Keratinocyte (primary cell): Measurements from ENCODE around the gene CACNB2. TPM values are rescaled to one million over a fixed set of nuclear protein-coding genes. Genes with fewer than 3 reads are reported as not detected.

Experiments used
- DNase-seq: peaks from one replicate; pipeline ENCODE4 v3.0.0-alpha.2; 2011; ENCODE audit warnings: low read depth, missing footprints, low spot score
- FAIRE-seq: peaks from 2 replicates; lab custom pipeline; 2011; peaks lifted over from hg19 to GRCh38; lab: Jason Lieb, UNC
- H2AFZ ChIP-seq: 2 replicates; pipeline ENCODE4 v1.6.0; 2012; ENCODE audit warnings: low read length, control low read depth, inconsistent platforms; ENCODE audit not compliant: control insufficient read depth
- H3K27ac ChIP-seq: 2 replicates; pipeline ENCODE4 v1.5.1; 2011; ENCODE audit warnings: low read length; ENCODE audit not compliant: control insufficient read depth, insufficient read depth
- H3K27me3 ChIP-seq: 3 replicates; pipeline ENCODE4 v1.6.0; 2011; ENCODE audit warnings: low read length; ENCODE audit not compliant: control insufficient read depth, insufficient read depth; ENCODE audit errors: extremely low read depth
- H3K36me3 ChIP-seq, 2 experiments: 2 replicates in 1 of 2; 3 replicates in 1 of 2; pipeline ENCODE4 v1.5.1; 2011; ENCODE audit warnings: low read length in 2 of 2, mild to moderate bottlenecking in 1 of 2; ENCODE audit not compliant: control insufficient read depth in 2 of 2, insufficient read depth in 2 of 2; ENCODE audit errors: extremely low read depth in 1 of 2
- H3K4me1 ChIP-seq: 3 replicates; pipeline ENCODE4 v1.5.1; 2011; ENCODE audit warnings: low read length; ENCODE audit not compliant: control insufficient read depth, insufficient read depth; ENCODE audit errors: extremely low read depth
- H3K4me2 ChIP-seq: 3 replicates; pipeline ENCODE4 v1.6.0; 2011; ENCODE audit warnings: low read depth, low read length; ENCODE audit not compliant: control insufficient read depth, insufficient read depth; ENCODE audit errors: extremely low read depth
- H3K4me3 ChIP-seq, 3 experiments: fragments of 200-600 bp in 1 of 3; sonication (generic) in 1 of 3; 2 replicates in 2 of 3; 3 replicates in 1 of 3; pipeline ENCODE4 v1.5.1; 2011 to 2016; ENCODE audit warnings: low read length in 3 of 3, mild to moderate bottlenecking in 3 of 3, control low read depth in 2 of 3, inconsistent platforms in 1 of 3, low read depth in 1 of 3, mixed read lengths in 1 of 3, mixed run types in 1 of 3, moderate library complexity in 1 of 3; ENCODE audit not compliant: control insufficient read depth in 2 of 3, insufficient read depth in 2 of 3; ENCODE audit errors: extremely low read depth in 1 of 3
- H3K79me2 ChIP-seq: 2 replicates; pipeline ENCODE4 v1.6.0; 2012; ENCODE audit warnings: low read length; ENCODE audit not compliant: control insufficient read depth, insufficient read depth
- H3K9ac ChIP-seq: 3 replicates; pipeline ENCODE4 v1.6.0; 2011; ENCODE audit warnings: low read length; ENCODE audit not compliant: control insufficient read depth, insufficient read depth; ENCODE audit errors: extremely low read depth
- H3K9me1 ChIP-seq: 3 replicates; pipeline ENCODE4 v1.6.0; 2011; ENCODE audit warnings: low read length; ENCODE audit not compliant: control insufficient read depth, insufficient read depth; ENCODE audit errors: extremely low read depth
- H3K9me3 ChIP-seq: 2 replicates; pipeline ENCODE4 v1.5.1; 2012; ENCODE audit warnings: low read depth, low read length; ENCODE audit not compliant: control insufficient read depth
- H4K20me1 ChIP-seq: 3 replicates; pipeline ENCODE4 v1.6.0; 2011; ENCODE audit warnings: low read length; ENCODE audit not compliant: control insufficient read depth, insufficient read depth; ENCODE audit errors: extremely low read depth
- EZH2 ChIP-seq: IDR thresholded peaks from one replicate; pipeline ENCODE4 v1.6.1; 2012; ENCODE audit warnings: inconsistent platforms, mild to moderate bottlenecking, low read length, moderate library complexity
- dilution Hi-C: fragments of 300-500 bp; cut with MboI; formaldehyde crosslinking; loops from one replicate; pipeline ENCODE4 v1.7.0; 2020; ENCODE audit warnings: low sequenced_read_pairs; ENCODE audit not compliant: extremely low pct_ligation_motif_present
- polyA plus RNA-seq, 5 experiments: library from polyadenylated mRNA; depleted of rRNA in 3 of 5; stranded (reverse) in 3 of 5; stranded (forward) in 1 of 5; unstranded in 1 of 5; fragments of >200 nt; gene quantifications; 1 replicate in 1 of 5; 2 replicates in 3 of 5; 3 replicates in 1 of 5; pipeline versions ENCODE4 v1.2.1 to v1.2.3, GENCODE V29; 2011 to 2012; ENCODE audit warnings: missing spikeins in 2 of 5, low read depth in 1 of 5, low replicate concordance in 1 of 5
- TF ChIP-seq, protein P1 (sequence below), 3 experiments: IDR thresholded peaks in 1 of 3; conservative IDR thresholded peaks in 1 of 3; optimal IDR thresholded peaks in 1 of 3; 2 replicates in 2 of 3; 3 replicates in 1 of 3; pipeline versions ENCODE3 to v1.5.1; 2011; ENCODE audit warnings: low read length in 3 of 3, mild to moderate bottlenecking in 3 of 3, moderate library complexity in 2 of 3, control low read depth in 1 of 3, inconsistent platforms in 1 of 3; ENCODE audit not compliant: insufficient read depth in 2 of 3; ENCODE audit errors: extremely low read depth in 1 of 3

Gene CACNB2
- polyA plus RNA-seq, 1 donor (not counting 4 experiments of a cell fraction or from before 2014, with no cell fraction given): 0.03 TPM

DNA sequence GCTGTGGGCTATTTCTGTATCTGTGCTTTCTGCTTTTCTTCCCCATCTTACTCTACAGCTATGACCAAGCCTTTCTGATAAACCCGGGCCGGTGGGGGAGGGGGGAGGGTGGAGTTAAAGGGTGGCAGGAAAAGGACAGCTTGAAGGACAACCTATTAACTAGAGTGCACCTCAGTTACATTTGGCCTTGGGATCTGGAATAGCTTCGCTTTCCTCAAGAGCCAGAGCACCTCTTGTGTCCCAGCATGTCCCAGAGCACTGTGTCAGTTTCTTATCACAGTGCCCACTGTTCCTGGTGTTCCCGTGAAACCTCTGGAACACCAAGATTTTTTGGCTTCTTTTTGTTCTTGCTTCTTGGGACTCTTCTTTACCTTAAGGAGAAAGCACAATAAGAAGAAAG, 350.5 kb downstream of the CACNB2 start:
- Histone ChIP-seq H3K79me2 (no peaks in the 10 kb centered on the region), H3K9ac (no peak overlapping the region), H3K36me3 (no peaks in the 10 kb centered on the region), H3K27ac (no peak overlapping the region), H3K4me2 (no peak overlapping the region), H3K9me3 (no peaks in the 10 kb centered on the region), H3K4me3 (no peak overlapping the region), H2AFZ (no peak overlapping the region), H4K20me1 (no peaks in the 10 kb centered on the region), H3K4me1 (no peaks in the 10 kb centered on the region), H3K9me1 (no peaks in the 10 kb centered on the region), H3K27me3 (no peaks in the 10 kb centered on the region)
- FAIRE-seq (no peak), DNase-seq (no peak)
- dilution Hi-C loops: no loop called here
- TF ChIP-seq EZH2: no peak
- TF ChIP-seq, protein P1, sequence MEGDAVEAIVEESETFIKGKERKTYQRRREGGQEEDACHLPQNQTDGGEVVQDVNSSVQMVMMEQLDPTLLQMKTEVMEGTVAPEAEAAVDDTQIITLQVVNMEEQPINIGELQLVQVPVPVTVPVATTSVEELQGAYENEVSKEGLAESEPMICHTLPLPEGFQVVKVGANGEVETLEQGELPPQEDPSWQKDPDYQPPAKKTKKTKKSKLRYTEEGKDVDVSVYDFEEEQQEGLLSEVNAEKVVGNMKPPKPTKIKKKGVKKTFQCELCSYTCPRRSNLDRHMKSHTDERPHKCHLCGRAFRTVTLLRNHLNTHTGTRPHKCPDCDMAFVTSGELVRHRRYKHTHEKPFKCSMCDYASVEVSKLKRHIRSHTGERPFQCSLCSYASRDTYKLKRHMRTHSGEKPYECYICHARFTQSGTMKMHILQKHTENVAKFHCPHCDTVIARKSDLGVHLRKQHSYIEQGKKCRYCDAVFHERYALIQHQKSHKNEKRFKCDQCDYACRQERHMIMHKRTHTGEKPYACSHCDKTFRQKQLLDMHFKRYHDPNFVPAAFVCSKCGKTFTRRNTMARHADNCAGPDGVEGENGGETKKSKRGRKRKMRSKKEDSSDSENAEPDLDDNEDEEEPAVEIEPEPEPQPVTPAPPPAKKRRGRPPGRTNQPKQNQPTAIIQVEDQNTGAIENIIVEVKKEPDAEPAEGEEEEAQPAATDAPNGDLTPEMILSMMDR (optimal IDR thresholded peaks at IDR 0.05 in 1 of 3, IDR thresholded peaks at IDR 0.05 in 1 of 3, conservative IDR thresholded peaks at IDR 0.05 in 1 of 3; ENCODE audit: extremely low read depth in 1 of 3, insufficient read depth in 2 of 3, low read length in 3 of 3): no peak

DNA sequence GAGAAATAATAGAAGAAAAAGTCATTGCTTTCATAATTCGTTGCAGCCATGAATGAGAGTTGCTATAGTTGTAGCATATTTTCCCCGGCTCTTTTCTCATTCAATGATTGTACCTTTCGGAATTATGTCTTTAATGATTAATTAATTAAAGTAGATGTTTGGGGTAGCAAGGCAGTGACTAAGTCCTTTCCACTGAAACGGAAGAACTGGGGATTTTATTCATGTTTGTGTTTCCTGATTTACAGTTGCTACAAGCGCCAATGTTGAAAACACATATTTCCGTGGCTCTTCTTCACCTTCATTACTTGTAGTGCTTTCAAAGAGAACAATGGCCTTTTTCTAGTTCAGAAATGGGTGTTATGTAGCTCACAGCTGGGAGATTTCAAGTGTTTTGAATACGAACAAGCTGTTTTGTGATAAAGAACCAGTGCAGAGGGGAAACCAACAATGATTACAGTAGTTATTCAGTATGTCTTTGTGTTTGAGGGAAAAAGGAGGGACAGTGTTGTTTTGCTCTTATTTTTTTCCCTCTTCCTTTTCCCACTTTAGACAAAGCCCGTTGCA, 357.7 kb downstream of the CACNB2 start:
- Histone ChIP-seq H3K4me2 (no peak overlapping the region), H3K4me3 (no peak overlapping the region), H3K27me3 (no peaks in the 10 kb centered on the region), H3K79me2 (no peaks in the 10 kb centered on the region), H3K9me3 (no peaks in the 10 kb centered on the region), H4K20me1 (no peaks in the 10 kb centered on the region), H3K4me1 (no peaks in the 10 kb centered on the region), H2AFZ (no peak overlapping the region), H3K27ac (no peak overlapping the region), H3K9ac (no peak overlapping the region), H3K9me1 (no peaks in the 10 kb centered on the region), H3K36me3 (no peaks in the 10 kb centered on the region)
- FAIRE-seq: no peak
- dilution Hi-C loops: no loop called here
- no peak for DNase-seq
- no peak for TF ChIP-seq EZH2
- TF ChIP-seq, protein P1 (optimal IDR thresholded peaks at IDR 0.05 in 1 of 3, IDR thresholded peaks at IDR 0.05 in 1 of 3, conservative IDR thresholded peaks at IDR 0.05 in 1 of 3; ENCODE audit: extremely low read depth in 1 of 3, insufficient read depth in 2 of 3, low read length in 3 of 3): no peak
